Measurements from ENCODE around the gene TMF1. TPM values are rescaled to one million over a fixed set of nuclear protein-coding genes. Genes with fewer than 3 reads are reported as not detected.

The TMF1 gene
- total RNA-seq, 4 donors from 2014 or later = 31.2 to 43.3 (median 36.3) TPM

- ATAC-seq = peak; percentile 67
- WGBS, 2 donors (ENCODE audit: low coverage in 1 of 2) = 29 to 63% methylated on average over 4 to 11 of the region's 11 CpGs
- Histone ChIP-seq H3K27me3 (no peaks in the 10 kb centered on the region), H3K27ac (no peak overlapping the region), H3K9me3 (no peaks in the 10 kb centered on the region), H3K36me3 (peaks cover under 1 to 33% of the 10 kb centered on the region in 2 donors), H3K4me1 (no peaks in the 10 kb centered on the region), H3K4me3 (no peak overlapping the region)
- TF ChIP-seq POLR2A (IDR thresholded peaks at IDR 0.05) = no peak
- TF ChIP-seq CTCF (IDR thresholded peaks at IDR 0.05) = peak; percentile 33 to 68 (median 52)
These were observed 79.7 kb downstream of the TMF1 start for GRCh38 chr3:68972358-68972979.

Small RNA genes within 50 kb of the gene (small RNA-seq; reads per million reads assigned to genes)
- 0 reads per million in 4 donors for gene MIR3136

Other genes with a start within 250 kb of the TMF1 start
- 1 to 10 TPM in 1 of 4 donors, not detected in 3; 2.3 TPM for gene TAFA4, start 119.8 kb downstream of the TMF1 start, total RNA-seq
- 100 to 1,000 TPM in 1 of 4 donors, 10 to 100 TPM in 3; 75.0 to 135 (median 94.3) TPM for gene EOGT, start 38.6 kb downstream of the TMF1 start, total RNA-seq
- gene UBA3, start 28.0 kb upstream of the TMF1 start, total RNA-seq = 10 to 100 TPM; 49.8 to 67.6 (median 54.7) TPM
- gene ARL6IP5, start 32.6 kb upstream of the TMF1 start, total RNA-seq = 100 to 1,000 TPM; 153 to 184 (median 170) TPM
- 1 to 10 TPM in 3 of 4 donors, under 1 TPM in 1; 0.99 to 4.0 (median 2.6) TPM for gene LMOD3, start 70.3 kb upstream of the TMF1 start, total RNA-seq